ENCODE results near the gene CDH1. TPM values are rescaled to one million over a fixed set of nuclear protein-coding genes. Genes with fewer than 3 reads are reported as not detected.

CDH1 gene
- total RNA-seq, 2 experiments from 2014 or later = 4.5 to 9.1 TPM

GRCh38 chr16:68732042-68732680, 4.9 kb upstream of the CDH1 start:
- ATAC-seq = no peak
- H3K27me3 Mint-ChIP-seq = peaks cover 13% of the 10 kb centered on the region

GRCh38 chr16:68732741-68733399, 4.2 kb upstream of the CDH1 start:
- H3K27ac Mint-ChIP-seq = no peak overlapping the region
- DNase-seq = no peak
- H3K4me1 Mint-ChIP-seq = peaks cover 5% of the 10 kb centered on the region
- no peak overlapping the region for H3K4me3 Mint-ChIP-seq
- H3K27me3 Mint-ChIP-seq = peaks cover 16% of the 10 kb centered on the region
- no peaks in the 10 kb centered on the region for H3K36me3 Mint-ChIP-seq (ENCODE audit: low read depth)
- intact Hi-C loops (cut with DNase I, micrococcal nuclease) = no loop called here
- CTCF ChIA-PET = interaction anchor here (1.5 kb wide), 1 partner anchor 15 kb away, joined by 3 read pairs; no protein-coding TSS in a partner anchor
- ATAC-seq = no peak
- H3K9me3 Mint-ChIP-seq (ENCODE audit: low read depth) = no peaks in the 10 kb centered on the region
- POLR2A ChIA-PET = no interaction called here

More at GRCh38 chr16:68732042-68732680, 4.9 kb upstream of the CDH1 start:
- Mint-ChIP-seq H3K9me3 (ENCODE audit: low read depth) (no peaks in the 10 kb centered on the region), H3K4me3 (no peak overlapping the region), H3K36me3 (ENCODE audit: low read depth) (no peaks in the 10 kb centered on the region), H3K27ac (no peak overlapping the region), H3K4me1 (peaks cover 2% of the 10 kb centered on the region)
- POLR2A ChIA-PET = no interaction called here
- DNase-seq = no peak
- intact Hi-C loops (cut with DNase I, micrococcal nuclease) = no loop called here
- CTCF ChIA-PET = interaction anchor here (1.5 kb wide), 1 partner anchor 15 kb away, joined by 3 read pairs; no protein-coding TSS in a partner anchor

GRCh38 chr16:68733570-68733969, 3.5 kb upstream of the CDH1 start:
- Mint-ChIP-seq H3K4me1 (peaks cover 5% of the 10 kb centered on the region), H3K9me3 (ENCODE audit: low read depth) (no peaks in the 10 kb centered on the region), H3K27me3 (peaks cover 19% of the 10 kb centered on the region), H3K36me3 (ENCODE audit: low read depth) (no peaks in the 10 kb centered on the region), H3K27ac (no peak overlapping the region), H3K4me3 (no peak overlapping the region)
- no peak for ATAC-seq
- DNase-seq = no peak
- intact Hi-C loops (cut with DNase I, micrococcal nuclease) = no loop called here
- POLR2A ChIA-PET = no interaction called here
- CTCF ChIA-PET = interaction anchor here (1.5 kb wide), 1 partner anchor 14 kb away, joined by 3 read pairs; no protein-coding TSS in a partner anchor

- peaks cover 18% of the 10 kb centered on the region for H3K27me3 Mint-ChIP-seq
- peaks cover 5% of the 10 kb centered on the region for H3K4me1 Mint-ChIP-seq
- no peaks in the 10 kb centered on the region for H3K9me3 Mint-ChIP-seq (ENCODE audit: low read depth)
- no peak for DNase-seq
- H3K36me3 Mint-ChIP-seq (ENCODE audit: low read depth) = no peaks in the 10 kb centered on the region
- POLR2A ChIA-PET = no interaction called here
- CTCF ChIA-PET = no interaction called here
- no peak overlapping the region for H3K4me3 Mint-ChIP-seq
- no peak overlapping the region for H3K27ac Mint-ChIP-seq
- ATAC-seq = no peak
- intact Hi-C loops (cut with DNase I, micrococcal nuclease) = no loop called here
Measured at GRCh38 chr16:68734782-68735181, 2.3 kb upstream of the CDH1 start.

GRCh38 chr16:68736561-68736960, 531 bp upstream of the CDH1 start:
- no peaks in the 10 kb centered on the region for H3K9me3 Mint-ChIP-seq (ENCODE audit: low read depth)
- ChIA-PET CTCF (interaction anchor here (0.6 kb wide), 1 partner anchor 40 kb away, joined by 3 read pairs; no protein-coding TSS in a partner anchor), POLR2A (no interaction called here)
- peaks cover 12% of the 10 kb centered on the region for H3K4me1 Mint-ChIP-seq
- H3K27ac Mint-ChIP-seq = no peak overlapping the region
- peak overlapping the region; percentile 43 for H3K4me3 Mint-ChIP-seq
- H3K36me3 Mint-ChIP-seq (ENCODE audit: low read depth) = no peaks in the 10 kb centered on the region
- ATAC-seq (no peak), DNase-seq (no peak)
- H3K27me3 Mint-ChIP-seq = peaks cover 23% of the 10 kb centered on the region
- intact Hi-C loops (cut with DNase I, micrococcal nuclease) = no loop called here

GRCh38 chr16:68737730-68738629, 888 bp downstream of the CDH1 start:
- DNase-seq = peak; percentile 38
- H3K27me3 Mint-ChIP-seq = peaks cover 23% of the 10 kb centered on the region
- H3K9me3 Mint-ChIP-seq (ENCODE audit: low read depth) = no peaks in the 10 kb centered on the region
- ChIA-PET POLR2A (no interaction called here), CTCF (interaction anchor here (0.6 to 1.3 kb wide), 3 partner anchors 32 to 257 kb away, joined by 3 read pairs; no protein-coding TSS in a partner anchor)
- peak overlapping the region; percentile 50 for H3K4me3 Mint-ChIP-seq
- ATAC-seq = no peak
- H3K36me3 Mint-ChIP-seq (ENCODE audit: low read depth) = no peaks in the 10 kb centered on the region
- no peak overlapping the region for H3K27ac Mint-ChIP-seq
- intact Hi-C loops (cut with DNase I, micrococcal nuclease) = no loop called here
- H3K4me1 Mint-ChIP-seq = peaks cover 18% of the 10 kb centered on the region

- CTCF ChIA-PET = interaction anchor here (1.0 kb wide), 1 partner anchor 61 kb away, joined by 5 read pairs; no protein-coding TSS in a partner anchor
- POLR2A ChIA-PET = interaction anchor here (0.7 kb wide), 1 partner anchor 17 kb away, joined by 3 read pairs; no protein-coding TSS in a partner anchor
- peak overlapping the region; percentile 31 for H3K27ac Mint-ChIP-seq
- peaks cover 22% of the 10 kb centered on the region for H3K27me3 Mint-ChIP-seq
- H3K36me3 Mint-ChIP-seq (ENCODE audit: low read depth) = no peaks in the 10 kb centered on the region
- peaks cover 21% of the 10 kb centered on the region for H3K4me1 Mint-ChIP-seq
- ATAC-seq = no peak
- H3K9me3 Mint-ChIP-seq (ENCODE audit: low read depth) = no peaks in the 10 kb centered on the region
- DNase-seq = no peak
- intact Hi-C loops (cut with DNase I, micrococcal nuclease) = no loop called here
- H3K4me3 Mint-ChIP-seq = no peak overlapping the region
Measured at GRCh38 chr16:68739964-68740627, 3.0 kb downstream of the CDH1 start.

- Mint-ChIP-seq H3K36me3 (ENCODE audit: low read depth) (no peaks in the 10 kb centered on the region), H3K27ac (no peak overlapping the region), H3K4me1 (peaks cover 21% of the 10 kb centered on the region), H3K4me3 (no peak overlapping the region), H3K27me3 (peaks cover 21% of the 10 kb centered on the region), H3K9me3 (ENCODE audit: low read depth) (no peaks in the 10 kb centered on the region)
- ChIA-PET CTCF (interaction anchor here (1.0 kb wide), 1 partner anchor 60 kb away, joined by 5 read pairs; no protein-coding TSS in a partner anchor), POLR2A (no interaction called here)
- DNase-seq (no peak), ATAC-seq (no peak)
- intact Hi-C loops (cut with DNase I, micrococcal nuclease) = no loop called here
Measured at GRCh38 chr16:68740628-68741346, 3.7 kb downstream of the CDH1 start.

- Mint-ChIP-seq H3K27ac (no peak overlapping the region), H3K36me3 (ENCODE audit: low read depth) (no peaks in the 10 kb centered on the region), H3K4me3 (no peak overlapping the region), H3K9me3 (ENCODE audit: low read depth) (no peaks in the 10 kb centered on the region), H3K27me3 (peaks cover 11% of the 10 kb centered on the region), H3K4me1 (peaks cover 16% of the 10 kb centered on the region)
- POLR2A ChIA-PET = no interaction called here
- CTCF ChIA-PET = interaction anchor here (1.1 to 2.4 kb wide), 2 partner anchors 25 to 153 kb away, joined by 3 to 7 read pairs; no protein-coding TSS in a partner anchor
- ATAC-seq (no peak), DNase-seq (no peak)
- intact Hi-C loops (cut with DNase I, micrococcal nuclease) = no loop called here
Measured at GRCh38 chr16:68743664-68744063, 6.6 kb downstream of the CDH1 start.

- peaks cover 11% of the 10 kb centered on the region for H3K27me3 Mint-ChIP-seq
- no peak for ATAC-seq
- peaks cover 15% of the 10 kb centered on the region for H3K4me1 Mint-ChIP-seq
- ChIA-PET CTCF (no interaction called here), POLR2A (no interaction called here)
- no peak for DNase-seq
- no peak overlapping the region for H3K4me3 Mint-ChIP-seq
- no peak overlapping the region for H3K27ac Mint-ChIP-seq
- intact Hi-C loops (cut with DNase I, micrococcal nuclease) = no loop called here
- H3K9me3 Mint-ChIP-seq (ENCODE audit: low read depth) = no peaks in the 10 kb centered on the region
- H3K36me3 Mint-ChIP-seq (ENCODE audit: low read depth) = no peaks in the 10 kb centered on the region
Measured at GRCh38 chr16:68744744-68745280, 7.7 kb downstream of the CDH1 start.
